Stimulated activated effector memory CD8-positive, alpha-beta T cell treated with anti-CD3 and anti-CD28 coated beads, Interleukin-12 subunit alpha, Interleukin-12 subunit beta, amount 100 ng/mL, for 72 hours (primary cell): ENCODE data around the gene PPP2R5E.

Source experiments
- ATAC-seq: fragments of 150-1000 bp; cut with Tn5 transposase; 2 replicates; pipeline ENCODE4 v1.10.0; 2021
- DNase-seq, 2 donors: peaks; one replicate each; pipeline ENCODE4 v3.0.0; 2021 to 2022; ENCODE audit warnings: low spot score in 2 of 2
- H3K27ac Mint-ChIP-seq: one replicate; pipeline ENCODE4 v1.8.0; 2022; ENCODE audit warnings: mild to moderate bottlenecking, mixed read lengths
- H3K36me3 Mint-ChIP-seq: one replicate; pipeline ENCODE4 v1.8.0; 2022; ENCODE audit warnings: mild to moderate bottlenecking, mixed read lengths
- H3K4me1 Mint-ChIP-seq: one replicate; pipeline ENCODE4 v1.8.0; 2022; ENCODE audit warnings: mixed read lengths
- H3K4me3 Mint-ChIP-seq: one replicate; pipeline ENCODE4 v1.8.0; 2022; ENCODE audit warnings: mild to moderate bottlenecking, mixed read lengths
- H3K9me3 Mint-ChIP-seq: one replicate; pipeline ENCODE4 v1.8.0; 2022; ENCODE audit warnings: mixed read lengths

The PPP2R5E gene

GRCh38 chr14:63361790-63362189, 181.4 kb downstream of the PPP2R5E start:
- DNase-seq = no peak
- Mint-ChIP-seq H3K9me3 (peaks cover 13% of the 10 kb centered on the region), H3K4me3 (no peak overlapping the region), H3K4me1 (no peaks in the 10 kb centered on the region), H3K27ac (no peak overlapping the region), H3K36me3 (no peaks in the 10 kb centered on the region)
- ATAC-seq = no peak

DNA sequence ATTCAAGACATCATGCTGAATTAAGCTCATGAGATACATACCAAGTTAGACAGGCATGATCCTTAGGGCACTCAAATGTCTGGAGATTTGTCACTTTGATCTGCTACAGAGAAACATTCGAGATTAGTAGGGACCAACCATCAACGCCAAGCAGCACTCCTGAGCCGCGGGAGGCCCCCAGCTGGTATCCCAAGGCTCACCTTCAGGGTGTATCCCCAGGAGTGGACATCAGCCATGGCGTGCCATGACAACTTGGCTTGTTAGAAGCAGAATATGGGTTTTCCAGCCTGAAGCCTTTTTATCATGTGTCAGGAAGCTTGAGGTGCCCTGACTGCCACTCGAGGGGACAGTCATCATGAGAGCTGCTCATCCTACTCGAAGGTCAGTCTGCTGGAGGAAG, 185.3 kb downstream of the PPP2R5E start:
- Mint-ChIP-seq H3K9me3 (no peaks in the 10 kb centered on the region), H3K4me1 (no peaks in the 10 kb centered on the region), H3K27ac (no peak overlapping the region), H3K4me3 (no peak overlapping the region), H3K36me3 (no peaks in the 10 kb centered on the region)
- no peak for ATAC-seq
- DNase-seq = no peak

- H3K9me3 Mint-ChIP-seq = no peaks in the 10 kb centered on the region
- ATAC-seq = no peak
- H3K36me3 Mint-ChIP-seq = no peaks in the 10 kb centered on the region
These were observed 197.4 kb downstream of the PPP2R5E start for GRCh38 chr14:63345826-63346225.

DNA sequence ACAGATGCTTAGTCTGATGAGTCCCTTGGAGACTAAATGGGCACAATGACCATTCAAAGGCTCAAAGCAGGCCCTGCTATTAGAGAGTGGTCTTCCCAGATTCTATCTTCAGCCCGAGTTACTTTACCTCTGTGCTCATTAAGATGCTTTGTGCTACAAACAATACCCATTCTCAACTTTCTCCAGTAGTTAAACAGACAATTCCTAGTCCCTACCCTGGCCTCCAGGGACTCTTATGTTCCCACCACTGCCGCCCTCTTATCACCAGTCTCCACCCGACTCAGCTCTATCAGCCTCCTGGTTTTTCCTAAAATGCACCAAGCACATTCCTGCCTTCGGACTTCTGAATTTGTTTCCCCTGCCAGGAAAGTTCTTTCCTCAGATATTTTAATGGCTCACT, 198.8 kb downstream of the PPP2R5E start:
- no peak overlapping the region for H3K27ac Mint-ChIP-seq
- DNase-seq (no peak), ATAC-seq (no peak)
- H3K4me3 Mint-ChIP-seq = no peak overlapping the region
- H3K9me3 Mint-ChIP-seq = no peaks in the 10 kb centered on the region
- no peaks in the 10 kb centered on the region for H3K4me1 Mint-ChIP-seq
- no peaks in the 10 kb centered on the region for H3K36me3 Mint-ChIP-seq

More at GRCh38 chr14:63345826-63346225, 197.4 kb downstream of the PPP2R5E start:
- no peak for DNase-seq
- H3K4me1 Mint-ChIP-seq = no peaks in the 10 kb centered on the region
- H3K4me3 Mint-ChIP-seq = no peak overlapping the region
- H3K27ac Mint-ChIP-seq = no peak overlapping the region

DNA sequence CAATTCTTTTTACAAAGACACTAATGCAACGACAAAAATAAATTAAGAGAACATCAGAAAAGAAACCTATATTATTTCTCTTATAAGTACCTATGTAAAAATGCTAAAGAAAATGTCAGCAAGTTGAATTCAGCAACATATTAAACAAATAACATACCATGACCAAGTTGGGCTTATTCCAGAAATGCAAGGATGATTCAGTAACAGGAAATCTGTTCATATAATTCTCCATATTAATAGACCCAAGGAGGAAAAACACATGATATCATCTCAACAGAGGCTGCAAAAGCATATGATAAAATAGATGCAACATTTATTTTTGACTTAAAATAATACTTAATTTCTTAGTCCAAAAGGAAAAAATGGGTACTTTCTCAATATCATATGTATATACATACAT, 199.3 kb downstream of the PPP2R5E start:
- Mint-ChIP-seq H3K9me3 (peaks cover under 1% of the 10 kb centered on the region), H3K36me3 (no peaks in the 10 kb centered on the region), H3K27ac (no peak overlapping the region), H3K4me3 (no peak overlapping the region), H3K4me1 (no peaks in the 10 kb centered on the region)
- DNase-seq (no peak), ATAC-seq (no peak)

DNA sequence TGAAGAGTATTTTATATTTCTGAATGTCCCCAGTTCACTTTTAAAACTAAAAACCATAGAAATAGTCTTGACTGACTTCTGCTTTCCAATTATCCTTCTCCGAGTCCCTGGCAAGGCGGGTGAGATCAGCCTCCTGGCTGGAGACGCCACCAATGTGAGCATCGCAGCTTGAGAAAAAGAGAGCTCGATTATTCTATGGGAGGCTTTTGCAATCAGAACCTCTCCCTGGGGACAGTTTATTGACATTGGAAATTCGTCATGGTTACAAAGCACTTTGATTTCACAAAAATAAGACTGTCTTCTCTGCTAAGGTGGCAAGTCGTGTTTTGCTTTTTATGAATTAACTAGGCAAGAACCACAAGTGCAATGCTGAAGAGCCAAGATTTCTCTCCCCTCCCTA, 200.8 kb downstream of the PPP2R5E start:
- no peaks in the 10 kb centered on the region for H3K4me1 Mint-ChIP-seq
- no peak overlapping the region for H3K4me3 Mint-ChIP-seq
- ATAC-seq (no peak), DNase-seq (no peak)
- H3K9me3 Mint-ChIP-seq = peaks cover 3% of the 10 kb centered on the region
- H3K36me3 Mint-ChIP-seq = no peaks in the 10 kb centered on the region
- no peak overlapping the region for H3K27ac Mint-ChIP-seq

GRCh38 chr14:63328787-63329737, 214.1 kb downstream of the PPP2R5E start:
- H3K27ac Mint-ChIP-seq = no peak overlapping the region
- no peaks in the 10 kb centered on the region for H3K36me3 Mint-ChIP-seq
- no peak for ATAC-seq
- no peak overlapping the region for H3K4me3 Mint-ChIP-seq
- no peak for DNase-seq
- no peaks in the 10 kb centered on the region for H3K4me1 Mint-ChIP-seq
- H3K9me3 Mint-ChIP-seq = no peaks in the 10 kb centered on the region

GRCh38 chr14:63326840-63327239, 216.3 kb downstream of the PPP2R5E start:
- Mint-ChIP-seq H3K27ac (no peak overlapping the region), H3K4me1 (no peaks in the 10 kb centered on the region), H3K36me3 (no peaks in the 10 kb centered on the region), H3K9me3 (no peaks in the 10 kb centered on the region), H3K4me3 (no peak overlapping the region)
- no peak for DNase-seq
- no peak for ATAC-seq

DNA sequence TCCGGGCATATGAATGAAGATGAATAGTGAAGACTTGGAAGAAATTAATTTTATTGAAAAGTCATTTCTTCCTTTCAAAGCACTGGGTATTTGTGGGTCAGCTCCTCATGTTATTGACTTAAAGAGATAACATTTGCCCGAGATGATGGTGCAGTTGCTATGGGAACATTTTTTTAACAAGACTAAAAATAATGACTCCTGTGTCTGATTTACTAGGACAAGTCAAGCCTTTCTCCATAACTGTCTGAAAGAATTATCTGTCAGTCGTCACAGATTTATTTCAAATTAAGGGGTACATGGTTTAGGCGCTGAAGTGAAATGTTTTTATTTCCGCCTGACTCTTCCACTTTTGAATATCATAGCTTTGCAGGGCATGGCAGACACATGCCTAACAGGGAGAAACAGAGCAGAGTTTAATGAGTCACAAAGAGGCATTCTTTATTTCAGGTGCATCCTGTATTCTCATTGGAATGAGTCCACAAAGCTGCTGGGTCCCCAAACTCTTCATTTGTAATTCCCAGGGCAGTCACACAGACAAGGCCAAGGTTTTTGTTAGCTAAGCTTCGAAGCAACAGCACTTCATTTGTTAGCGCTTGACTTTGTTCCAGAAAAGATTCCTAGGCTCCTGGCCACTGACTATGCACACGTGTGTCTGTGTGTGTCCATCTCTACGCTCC, 220.1 kb downstream of the PPP2R5E start:
- ATAC-seq (no peak), DNase-seq (no peak)
- Mint-ChIP-seq H3K27ac (no peak overlapping the region), H3K4me1 (no peaks in the 10 kb centered on the region), H3K4me3 (no peak overlapping the region), H3K36me3 (no peaks in the 10 kb centered on the region), H3K9me3 (no peaks in the 10 kb centered on the region)

DNA sequence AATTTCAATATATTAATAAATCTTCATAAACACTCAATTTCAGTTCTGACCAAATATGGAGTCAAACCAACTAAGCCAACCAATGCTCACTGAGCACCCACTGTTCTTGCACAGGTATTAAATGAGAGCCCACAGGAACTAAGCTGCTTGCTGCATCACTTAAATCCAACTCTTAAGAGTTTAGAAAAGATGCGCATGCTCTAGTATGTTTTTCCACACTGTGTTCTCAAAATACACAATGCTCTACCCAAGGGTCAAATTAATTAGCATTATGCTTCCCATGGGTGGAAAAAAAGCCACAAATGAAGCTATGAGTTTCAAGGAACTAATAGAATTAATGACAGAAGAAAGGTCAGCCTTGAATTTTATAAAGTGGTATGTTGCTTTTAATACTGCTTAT, 220.7 kb downstream of the PPP2R5E start:
- Mint-ChIP-seq H3K27ac (no peak overlapping the region), H3K4me3 (no peak overlapping the region), H3K9me3 (no peaks in the 10 kb centered on the region), H3K4me1 (no peaks in the 10 kb centered on the region), H3K36me3 (no peaks in the 10 kb centered on the region)
- ATAC-seq (no peak), DNase-seq (no peak)
